NT2/D1 (cell line): ENCODE measurements around the gene SNAI3.
A peak's percentile ranks its signal among the peaks of the same experiment; 100 is the strongest.

ENCODE experiments used
- DNase-seq: peaks from one replicate; pipeline ENCODE4 v3.0.0-alpha.2; 2011; ENCODE audit warnings: low read depth, low spot score
- H3K27me3 ChIP-seq: 2 replicates; pipeline ENCODE4 v1.6.0; 2011; ENCODE audit warnings: mild to moderate bottlenecking; ENCODE audit not compliant: insufficient read length, insufficient read depth
- H3K36me3 ChIP-seq: 2 replicates; pipeline ENCODE4 v1.6.1; 2011; ENCODE audit warnings: mild to moderate bottlenecking, low read length, mixed read lengths; ENCODE audit not compliant: insufficient read depth, insufficient read length
- H3K4me1 ChIP-seq: 2 replicates; pipeline ENCODE4 v1.5.1; 2011; ENCODE audit not compliant: insufficient read depth, insufficient read length
- H3K4me3 ChIP-seq: 2 replicates; pipeline ENCODE4 v1.5.1; 2011; ENCODE audit warnings: low read depth; ENCODE audit not compliant: insufficient read length
- H3K9ac ChIP-seq: 2 replicates; pipeline ENCODE4 v1.6.0; 2011; ENCODE audit warnings: low read depth; ENCODE audit not compliant: insufficient read length
- H3K9me3 ChIP-seq: 2 replicates; pipeline ENCODE4 v1.5.1; 2011; ENCODE audit warnings: mild to moderate bottlenecking, low read length; ENCODE audit not compliant: insufficient read depth
- SUZ12 ChIP-seq: IDR thresholded peaks from 2 replicates; pipeline ENCODE4 v1.6.1; 2011; ENCODE audit not compliant: insufficient read length, insufficient read depth; ENCODE audit errors: extremely low read depth
- YY1 ChIP-seq: IDR thresholded peaks from 2 replicates; pipeline ENCODE4 v1.6.1; 2011; ENCODE audit not compliant: insufficient read length, insufficient read depth
- ZNF274 ChIP-seq: IDR thresholded peaks from 2 replicates; pipeline ENCODE4 v1.6.1; 2011; ENCODE audit warnings: mild to moderate bottlenecking, low read depth, low read length

Gene SNAI3

DNA sequence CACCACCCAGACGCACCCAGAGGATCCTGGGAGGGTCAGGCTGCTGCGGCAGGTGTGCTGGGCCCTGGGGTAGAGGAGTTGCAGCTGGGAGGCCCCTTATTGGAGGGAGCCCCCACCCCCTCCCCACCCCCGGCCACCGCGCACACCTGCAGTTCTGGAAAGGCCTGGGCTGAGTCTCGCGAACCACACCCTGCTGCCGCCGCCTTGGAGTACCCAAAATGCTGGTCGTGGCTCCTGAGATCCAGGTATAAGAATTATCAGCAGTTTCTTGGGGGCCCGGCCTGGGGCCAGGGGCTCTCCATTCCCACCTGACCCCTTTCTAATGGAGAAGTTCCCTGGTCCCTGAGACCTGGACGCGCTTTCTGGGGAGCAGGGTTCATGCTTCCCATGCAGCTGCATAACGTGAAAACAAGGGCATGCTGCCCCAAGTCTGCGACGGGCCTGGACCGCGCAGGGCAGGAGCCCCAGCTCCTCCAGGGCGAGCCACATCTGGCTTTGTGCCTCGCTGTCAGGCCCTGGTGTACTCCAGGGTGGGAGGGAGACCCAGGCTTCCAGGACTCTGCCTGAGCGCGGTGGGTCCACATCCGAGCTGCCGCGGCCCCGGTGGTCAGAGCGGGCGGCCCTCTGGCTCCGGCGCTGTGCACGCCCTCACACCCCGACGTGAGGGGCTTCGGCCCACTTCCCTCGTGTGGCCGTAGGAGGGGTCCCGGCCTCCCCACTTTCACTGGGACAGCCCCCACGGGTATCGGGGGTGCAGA is 7.3 kb upstream of the SNAI3 start:
- TF ChIP-seq YY1 (no peak), ZNF274 (no peak), SUZ12 (no peak)
- Histone ChIP-seq H3K4me3 (no peak overlapping the region), H3K9ac (no peak overlapping the region), H3K36me3 (peaks cover 38% of the 10 kb centered on the region), H3K4me1 (peaks cover 15% of the 10 kb centered on the region), H3K9me3 (no peaks in the 10 kb centered on the region), H3K27me3 (peaks cover 22% of the 10 kb centered on the region)
- DNase-seq = no peak

DNA sequence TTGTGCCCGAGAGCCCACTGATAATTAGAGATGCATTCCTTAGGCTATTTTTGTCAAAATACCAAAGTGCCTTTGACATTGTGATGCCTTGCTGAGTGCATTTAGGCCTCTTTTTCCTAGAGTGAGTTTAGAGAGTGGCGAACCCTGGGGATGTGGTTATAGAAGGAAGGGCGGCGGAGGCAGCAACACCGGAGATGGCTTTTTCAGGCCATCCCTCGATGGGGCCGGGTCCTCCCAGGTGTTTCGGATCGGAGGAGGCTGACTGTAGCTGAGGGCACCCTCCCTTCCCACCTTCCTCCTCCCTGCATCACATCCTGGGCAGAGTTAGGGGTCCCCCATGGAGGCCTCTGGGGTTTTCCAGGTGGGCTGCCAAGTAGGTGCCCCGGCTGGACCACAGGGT is 6.6 kb upstream of the SNAI3 start:
- H3K9me3 ChIP-seq = no peaks in the 10 kb centered on the region
- peaks cover 22% of the 10 kb centered on the region for H3K4me1 ChIP-seq
- H3K4me3 ChIP-seq = no peak overlapping the region
- no peak overlapping the region for H3K9ac ChIP-seq
- peaks cover 31% of the 10 kb centered on the region for H3K36me3 ChIP-seq
- TF ChIP-seq SUZ12 = no peak
- no peak for TF ChIP-seq YY1
- no peak for TF ChIP-seq ZNF274
- H3K27me3 ChIP-seq = peaks cover 29% of the 10 kb centered on the region
- no peak for DNase-seq

DNA sequence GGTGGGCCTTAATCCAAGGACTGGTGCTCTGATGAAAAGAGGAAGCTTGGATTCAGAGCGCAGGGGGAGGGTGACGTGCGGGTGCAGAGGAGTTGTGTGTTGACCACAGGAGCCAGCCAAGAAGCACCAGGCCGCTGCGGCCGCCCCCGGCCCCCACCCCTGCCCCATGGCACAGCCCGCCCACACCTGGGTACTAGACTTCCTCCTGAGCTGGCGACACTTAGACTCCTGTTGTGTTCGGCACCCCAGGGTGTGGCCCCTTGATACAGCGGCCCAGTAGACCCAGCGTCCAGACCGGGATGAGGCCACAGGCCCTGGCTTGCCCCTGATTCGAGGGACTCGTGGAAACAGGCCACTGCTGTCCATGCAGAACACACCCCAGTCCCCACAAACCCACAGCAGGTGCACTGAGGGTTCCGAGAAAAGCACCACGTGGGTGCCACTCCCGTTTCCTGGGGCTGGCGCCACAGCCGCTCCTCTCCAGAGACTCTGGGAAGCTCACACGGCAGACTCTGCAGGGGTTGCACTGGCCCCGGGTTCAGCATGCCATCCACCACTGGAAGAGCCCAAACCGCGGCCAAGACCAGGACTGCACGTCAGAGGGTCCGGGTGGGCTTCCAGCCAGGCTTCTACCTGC is 5.7 kb upstream of the SNAI3 start:
- TF ChIP-seq SUZ12 = no peak
- TF ChIP-seq ZNF274 = no peak
- Histone ChIP-seq H3K9ac (no peak overlapping the region), H3K4me3 (no peak overlapping the region), H3K36me3 (peaks cover 22% of the 10 kb centered on the region), H3K4me1 (peaks cover 24% of the 10 kb centered on the region), H3K9me3 (no peaks in the 10 kb centered on the region), H3K27me3 (peaks cover 37% of the 10 kb centered on the region)
- DNase-seq = no peak

DNA sequence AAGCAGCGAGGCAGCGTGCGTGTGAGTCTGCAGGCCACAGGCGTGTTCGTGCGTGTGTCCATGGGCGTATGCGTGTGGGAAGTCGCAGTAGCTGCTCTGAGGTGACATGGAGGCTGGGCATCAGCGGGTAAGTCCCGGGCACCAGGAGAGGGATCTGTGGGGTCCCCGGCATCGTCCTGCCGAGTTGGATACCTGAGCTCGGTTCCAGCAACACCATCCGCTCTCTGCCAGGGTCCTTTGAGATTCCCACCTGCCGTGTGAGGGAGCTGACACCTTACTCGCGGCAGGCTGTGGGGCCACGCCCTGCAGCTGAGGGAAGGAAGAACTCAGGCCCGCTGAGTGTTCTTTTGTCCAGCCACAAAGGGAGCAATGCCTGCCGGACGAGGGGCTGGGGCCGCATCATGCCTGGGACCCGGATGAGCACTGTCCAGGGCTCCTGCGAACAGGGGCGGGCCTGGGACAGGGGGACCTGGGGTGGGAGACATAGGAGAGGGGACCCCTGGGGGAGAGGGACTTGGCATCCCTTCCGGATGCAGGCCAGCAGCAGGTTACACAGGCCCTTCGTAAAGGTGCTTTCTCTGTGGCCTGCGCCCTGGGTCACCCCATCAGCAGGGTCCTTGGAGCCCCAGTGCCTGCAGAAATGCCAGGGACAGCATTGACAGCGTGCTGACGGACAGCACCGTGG is 5.0 kb upstream of the SNAI3 start:
- Histone ChIP-seq H3K9me3 (no peaks in the 10 kb centered on the region), H3K4me3 (no peak overlapping the region), H3K4me1 (peaks cover 29% of the 10 kb centered on the region), H3K36me3 (peaks cover 15% of the 10 kb centered on the region), H3K9ac (no peak overlapping the region), H3K27me3 (peaks cover 44% of the 10 kb centered on the region)
- TF ChIP-seq ZNF274 = no peak
- TF ChIP-seq SUZ12 = no peak
- TF ChIP-seq YY1 = no peak
- no peak for DNase-seq

DNA sequence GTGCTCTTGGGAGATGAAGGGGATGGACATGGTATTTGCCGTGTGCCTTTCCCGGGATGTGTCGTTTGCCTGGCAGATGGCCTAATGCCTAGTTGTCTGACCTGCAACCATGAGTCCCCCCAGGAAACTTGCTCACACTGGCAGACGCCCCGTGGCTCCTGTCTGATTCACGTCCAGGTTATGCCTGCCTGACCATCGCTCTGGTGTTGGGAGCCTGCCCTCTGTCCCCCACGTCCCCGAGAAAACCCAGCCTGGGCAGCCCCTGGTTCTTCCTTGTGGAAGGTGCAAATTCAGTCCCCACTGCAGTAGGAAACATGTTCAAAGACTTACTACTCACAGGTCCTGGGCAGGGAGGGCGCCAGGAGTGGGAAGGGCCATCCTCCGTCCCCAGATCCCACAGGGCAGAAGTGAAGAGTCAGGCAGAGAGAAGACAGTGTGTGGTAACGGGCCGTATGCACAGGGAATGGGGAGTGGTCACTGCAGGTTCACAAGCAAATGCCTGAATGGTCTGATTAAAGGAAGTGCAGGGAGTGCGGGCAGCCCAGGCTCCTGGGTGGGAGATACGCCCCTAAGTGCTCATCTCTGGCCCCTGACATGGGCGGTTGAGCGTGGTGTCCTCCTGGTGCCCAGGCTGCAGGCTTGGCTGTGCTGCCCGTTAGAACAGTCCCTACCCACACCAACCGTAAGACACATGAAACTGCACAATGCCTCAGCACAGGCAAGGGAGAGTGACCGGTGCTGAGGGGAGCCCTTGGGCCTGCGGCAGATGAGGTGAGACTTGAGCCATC is 4.2 kb upstream of the SNAI3 start:
- no peak overlapping the region for H3K4me3 ChIP-seq
- peaks cover 51% of the 10 kb centered on the region for H3K27me3 ChIP-seq
- H3K36me3 ChIP-seq = peaks cover 7% of the 10 kb centered on the region
- no peaks in the 10 kb centered on the region for H3K9me3 ChIP-seq
- no peak for TF ChIP-seq SUZ12
- TF ChIP-seq ZNF274 = no peak
- TF ChIP-seq YY1 = no peak
- peaks cover 29% of the 10 kb centered on the region for H3K4me1 ChIP-seq
- H3K9ac ChIP-seq = peak overlapping the region; percentile 38
- DNase-seq = no peak

DNA sequence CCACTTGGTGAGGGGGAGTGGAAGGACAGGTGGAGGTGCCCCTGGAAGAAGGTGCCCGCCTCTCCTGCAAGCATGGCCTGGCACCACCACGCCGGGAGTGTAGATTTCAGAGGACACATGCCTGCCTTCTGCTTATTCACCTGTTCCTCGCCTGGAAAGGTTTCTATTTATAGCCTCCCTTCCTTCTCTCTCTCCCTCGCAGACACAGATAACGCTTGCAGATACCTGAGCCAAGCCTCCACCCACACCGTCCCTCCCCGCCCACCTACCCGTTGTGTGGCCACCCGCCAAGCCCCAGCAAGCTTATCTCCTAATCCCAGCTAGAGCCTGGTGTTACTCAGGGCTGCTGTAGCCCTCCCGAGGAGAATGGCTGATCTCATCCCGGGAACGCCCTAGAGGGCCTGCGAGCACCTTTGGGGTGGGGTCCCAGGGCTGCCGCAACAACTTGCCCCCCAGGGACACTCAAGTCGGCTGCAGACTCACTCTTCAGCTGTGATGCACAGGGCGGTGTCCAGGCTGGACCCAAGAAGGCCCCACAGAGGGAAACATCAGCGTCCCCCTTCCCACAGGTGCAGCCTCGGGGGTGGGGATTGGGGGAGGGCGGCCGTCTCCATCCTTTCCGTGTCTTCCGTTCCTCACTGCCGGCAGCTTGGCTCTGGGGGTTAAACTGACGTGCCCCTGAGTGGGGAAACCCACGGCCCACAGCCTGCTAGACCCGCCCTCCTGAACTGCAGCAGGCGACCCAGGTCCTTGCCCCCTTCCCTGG is 1.9 kb upstream of the SNAI3 start:
- peaks cover 36% of the 10 kb centered on the region for H3K4me1 ChIP-seq
- no peak for DNase-seq
- no peak overlapping the region for H3K4me3 ChIP-seq

More for the DNA sequence above, 1.9 kb upstream of the SNAI3 start:
- H3K27me3 ChIP-seq = peaks cover 61% of the 10 kb centered on the region
- no peaks in the 10 kb centered on the region for H3K36me3 ChIP-seq
- peak overlapping the region; percentile 45 for H3K9ac ChIP-seq
- no peaks in the 10 kb centered on the region for H3K9me3 ChIP-seq
- TF ChIP-seq SUZ12 (no peak), YY1 (no peak), ZNF274 (no peak)
